ENCODE data around the gene TMPRSS9.
A peak's percentile ranks its signal among the peaks of the same experiment; 100 is the strongest.

Gene TMPRSS9

DNA sequence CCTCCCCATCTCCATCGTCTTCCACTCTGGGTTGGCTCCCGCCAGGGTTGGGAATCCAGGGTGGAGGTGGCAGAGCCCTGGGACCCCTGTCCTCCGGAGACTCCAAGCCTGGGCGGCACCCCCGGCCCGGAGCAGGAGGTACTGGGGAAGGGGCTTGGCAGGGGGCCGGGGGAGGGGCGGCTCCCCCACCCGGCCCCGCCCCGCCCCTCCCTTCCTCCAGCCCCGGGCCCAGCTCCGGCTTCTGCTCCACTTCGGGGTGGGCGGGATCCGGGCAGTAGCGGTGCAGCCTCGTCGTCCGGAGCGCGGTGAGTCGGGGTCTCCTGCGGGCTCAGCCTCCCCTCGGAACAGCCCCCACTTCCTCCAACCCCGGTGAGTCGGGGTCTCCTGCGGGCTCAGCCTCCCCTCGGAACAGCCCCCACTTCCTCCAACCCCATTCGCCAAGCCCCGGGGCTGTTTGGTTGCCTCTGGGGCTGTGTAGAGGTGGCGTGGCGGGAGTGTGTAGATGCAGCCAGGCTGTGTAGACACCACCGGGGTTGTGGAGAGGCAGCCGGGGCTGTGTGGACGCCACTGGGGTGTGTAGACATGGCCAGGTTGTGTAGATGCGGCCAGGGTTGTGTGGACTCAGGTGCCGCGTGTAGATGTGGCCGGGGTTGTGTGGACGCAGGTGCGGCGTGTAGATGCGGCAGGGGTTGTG lies at the start of gene TMPRSS9:
Gene TMPRSS9, plus strand, starts transcription at position 274 of the 694 bp plus-strand sequence. CDS start 29,521 bp downstream, outside the sequence.
- no peak for DNase-seq

DNA sequence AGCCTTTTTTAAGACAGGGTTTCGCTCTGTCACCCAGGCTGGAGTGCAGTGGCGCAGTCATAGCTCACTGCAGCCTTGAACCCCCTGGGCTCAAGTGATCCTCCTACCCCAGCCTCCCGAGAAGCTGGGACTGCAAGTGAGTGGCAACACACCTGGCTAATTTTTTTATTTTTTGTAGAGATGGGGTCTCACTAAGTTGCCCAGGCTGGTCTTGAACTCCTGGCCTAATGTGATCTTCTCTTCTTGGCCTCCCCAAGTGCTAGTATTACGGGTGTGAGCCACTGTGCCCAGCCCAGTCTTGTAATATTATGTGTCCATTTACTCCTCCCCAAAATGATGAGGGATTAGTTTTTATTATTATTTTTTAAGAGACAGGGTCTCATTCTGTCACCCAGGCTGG lies 49.0 kb upstream of the TMPRSS9 start:
- no peak for DNase-seq

DNA sequence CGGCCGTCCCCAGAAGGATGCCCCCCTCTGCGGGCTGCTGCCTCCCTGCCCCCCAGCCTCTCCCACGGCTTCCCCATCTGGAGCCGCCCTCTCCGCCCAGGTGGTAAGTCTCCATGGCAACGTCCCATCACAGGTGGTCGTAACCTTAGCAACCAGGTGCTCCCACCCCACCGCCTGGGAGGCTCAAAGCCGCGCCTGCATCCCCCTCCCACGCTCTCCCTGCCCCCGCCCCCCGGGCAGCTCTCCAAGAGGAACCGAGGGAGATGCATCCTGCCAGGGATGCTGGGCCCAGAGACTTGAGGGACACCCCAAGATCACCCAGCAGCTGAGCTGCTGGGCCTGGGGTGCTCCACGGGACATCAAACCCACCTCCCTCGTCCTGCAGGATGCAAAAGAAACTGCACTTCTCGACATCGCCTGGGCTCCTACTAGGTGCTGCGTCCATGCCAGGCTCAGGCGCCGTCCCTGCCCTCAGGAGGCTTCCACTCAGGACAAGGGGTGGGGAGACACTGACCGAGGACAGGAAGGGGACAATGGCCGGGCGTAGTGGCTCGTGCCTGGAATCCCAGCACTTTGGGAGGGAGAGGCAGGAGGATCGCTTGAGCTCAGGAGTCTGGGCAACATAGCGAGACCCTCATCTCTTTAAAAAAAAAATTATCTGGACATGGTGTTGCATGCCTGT lies 47.1 kb upstream of the TMPRSS9 start:
- no peak for DNase-seq

DNA sequence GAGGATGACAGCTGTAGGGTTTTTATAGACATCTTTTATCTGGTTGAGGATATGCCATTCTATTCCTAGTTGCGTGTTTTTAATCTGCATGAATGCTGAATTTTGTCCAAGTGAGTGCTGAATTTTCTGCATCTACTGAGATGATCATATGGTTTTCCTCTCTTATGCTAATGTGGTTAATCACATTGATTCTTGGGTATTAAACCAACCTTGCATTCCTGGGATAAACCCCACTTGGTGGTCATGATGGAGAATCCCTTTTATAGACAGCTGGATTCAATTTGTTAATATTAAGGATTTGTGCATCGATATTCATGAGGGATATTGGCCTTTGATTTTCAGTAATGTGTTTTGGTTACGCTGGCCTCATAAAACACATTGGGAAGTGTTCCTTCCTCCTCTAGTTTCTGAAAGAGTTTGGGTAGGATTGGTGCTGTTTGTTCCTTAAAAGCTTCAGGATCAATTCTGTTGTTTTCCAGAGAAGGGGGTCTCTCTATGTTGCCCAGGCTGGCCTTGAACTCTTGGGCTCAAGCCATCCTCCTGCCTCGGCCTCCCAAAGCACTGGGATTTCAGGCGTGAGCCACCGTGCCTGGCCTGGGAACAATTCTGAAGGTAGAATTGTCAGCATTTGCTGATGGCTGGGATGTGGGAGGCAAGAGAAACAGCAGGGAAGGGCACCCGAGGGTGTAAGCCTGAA lies 44.8 kb upstream of the TMPRSS9 start:
- no peak for DNase-seq

DNA sequence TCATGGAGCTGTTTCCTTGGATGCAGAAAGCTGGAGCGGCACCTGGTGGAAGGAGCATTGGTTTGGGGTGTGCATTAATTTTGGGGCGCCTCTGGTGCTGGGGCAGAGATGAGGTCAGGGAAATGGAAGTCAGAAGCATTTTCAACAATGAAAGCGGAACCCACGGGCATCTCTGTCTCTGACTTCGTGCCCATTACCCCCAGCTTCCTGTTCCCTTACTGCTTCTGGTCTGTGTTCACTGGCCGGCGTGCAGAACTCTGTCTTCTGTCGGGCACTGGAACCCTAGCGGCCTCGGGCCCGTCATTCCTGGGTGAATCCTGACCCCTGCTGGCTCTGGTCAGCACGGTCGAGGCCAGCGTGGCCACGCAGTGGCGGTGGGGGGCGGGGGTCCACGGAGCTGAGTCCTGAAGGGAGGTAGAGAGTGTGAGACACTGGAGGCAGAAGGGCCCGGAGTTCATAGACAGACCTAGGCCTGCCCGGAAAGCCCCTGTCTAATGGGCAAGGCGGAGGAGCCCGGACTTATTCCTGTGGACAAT lies 44.2 kb upstream of the TMPRSS9 start:
- no peak for DNase-seq

DNA sequence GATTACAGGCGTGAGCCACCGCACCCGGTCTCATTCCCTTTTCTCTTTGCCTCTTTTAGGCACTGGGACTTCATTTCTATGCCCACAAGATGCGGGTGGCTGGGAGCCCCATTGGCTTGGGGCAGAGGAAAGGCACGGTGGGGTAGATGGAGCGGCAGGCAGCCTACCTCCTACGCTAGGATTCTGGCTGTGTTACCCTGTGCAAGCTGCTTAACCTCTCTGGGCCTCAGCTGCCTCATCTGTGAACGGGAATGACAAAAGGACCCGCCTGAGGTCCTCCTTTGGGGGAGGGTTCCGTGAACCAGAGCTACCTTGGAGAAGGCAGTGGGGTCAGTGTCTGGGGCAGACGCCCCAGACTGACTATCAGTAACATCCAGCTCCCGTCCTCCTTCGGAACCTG lies 42.8 kb upstream of the TMPRSS9 start:
- DNase-seq: no peak

DNA sequence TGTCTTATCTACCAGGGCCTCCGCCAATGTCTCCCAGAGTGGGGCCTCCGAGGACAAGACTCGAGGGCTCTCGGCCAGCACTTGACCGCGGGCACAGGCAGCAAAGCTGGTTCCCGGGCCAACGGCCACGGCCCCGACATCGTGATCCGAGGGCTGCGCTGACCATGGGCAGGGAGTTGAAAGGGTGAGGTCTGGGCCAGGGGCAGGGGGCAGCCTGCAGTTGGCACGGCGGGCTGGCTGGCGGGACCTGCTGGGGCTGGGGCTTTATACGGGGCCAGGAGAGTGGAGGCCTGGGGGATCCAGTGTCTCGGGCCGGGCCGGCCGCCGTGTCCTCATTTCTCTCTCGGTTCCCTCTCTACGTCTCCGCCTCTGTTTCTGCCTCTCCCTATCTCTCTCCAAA lies 42.3 kb upstream of the TMPRSS9 start:
- DNase-seq: no peak

DNA sequence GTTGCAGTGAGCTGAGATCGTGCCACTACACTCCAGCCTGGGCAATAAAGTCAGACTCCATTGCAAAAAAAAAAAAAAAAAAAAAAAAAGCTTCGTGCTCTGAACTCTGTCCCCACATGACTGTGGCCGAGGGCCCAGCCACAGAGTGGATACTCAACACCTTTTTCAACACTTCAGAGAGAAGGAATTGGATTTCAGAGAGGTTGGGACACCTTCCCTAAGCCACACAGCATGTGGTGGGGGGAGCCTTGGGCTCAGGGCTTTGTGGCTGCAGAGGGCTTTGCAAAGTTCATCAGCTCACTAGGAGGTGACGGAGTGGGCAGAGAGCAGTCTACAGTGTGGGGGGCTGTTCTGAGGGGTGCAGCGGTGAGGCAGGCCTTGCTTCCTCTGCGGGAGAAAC lies 41.1 kb upstream of the TMPRSS9 start:
- DNase-seq: no peak

DNA sequence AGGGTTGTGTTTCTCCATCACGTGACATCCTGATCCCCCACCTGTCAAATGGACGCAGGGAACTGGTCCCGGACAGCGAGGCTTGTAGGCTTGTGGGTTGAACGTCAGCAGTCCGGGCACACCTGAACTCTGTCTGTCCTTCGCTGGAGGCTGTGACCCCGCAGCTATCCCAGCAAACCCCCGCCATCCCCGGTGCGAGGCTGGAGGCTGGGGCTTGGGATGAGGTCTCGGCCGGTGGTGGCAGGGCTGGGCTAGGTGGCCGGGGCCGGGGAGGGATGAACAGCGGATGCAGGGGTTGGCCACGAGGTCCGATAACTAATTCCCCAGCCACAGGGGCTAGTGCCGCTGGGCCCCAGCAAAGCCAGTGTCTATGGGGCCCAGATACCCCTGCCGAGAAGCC lies 40.5 kb upstream of the TMPRSS9 start:
- no peak for DNase-seq

DNA sequence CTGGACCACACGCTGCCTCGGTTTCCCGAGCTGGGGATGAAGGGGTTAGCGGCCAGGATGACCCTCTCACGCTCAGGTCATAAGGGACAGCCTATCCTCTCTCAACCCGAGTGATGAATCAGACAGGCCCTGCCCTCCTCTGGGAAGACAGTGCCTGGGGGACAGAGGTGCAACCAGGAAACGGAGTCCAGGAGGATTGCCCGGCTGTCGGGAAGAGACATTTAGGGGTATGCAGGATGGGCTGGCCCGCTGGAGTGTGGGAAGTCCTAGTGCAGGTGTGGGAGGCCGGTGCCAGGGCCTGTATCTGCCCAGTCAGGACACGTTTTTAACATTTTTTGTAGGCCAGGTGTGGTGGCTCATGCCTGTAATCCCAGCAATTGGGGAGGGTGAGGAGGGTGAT lies 40.0 kb upstream of the TMPRSS9 start:
- no peak for DNase-seq

DNA sequence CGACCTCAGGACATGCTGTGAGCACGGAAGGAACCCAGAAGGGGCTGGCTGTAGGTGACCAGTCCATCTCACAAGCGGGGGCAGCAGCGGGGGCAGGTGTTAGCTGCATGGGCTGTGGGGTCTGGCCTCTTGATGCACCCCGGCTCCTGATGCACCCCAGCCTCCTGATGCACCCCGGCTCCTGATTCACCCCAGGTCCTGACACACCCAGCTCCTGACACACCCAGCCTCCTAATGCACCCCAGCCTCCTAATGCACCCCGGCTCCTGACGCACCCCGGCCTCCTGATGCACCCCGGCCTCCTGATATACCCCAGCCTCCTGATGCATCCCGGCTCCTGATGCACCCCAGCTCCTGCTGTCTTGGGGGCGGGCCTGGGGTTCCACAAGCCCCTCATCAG lies 39.1 kb upstream of the TMPRSS9 start:
- DNase-seq: no peak

DNA sequence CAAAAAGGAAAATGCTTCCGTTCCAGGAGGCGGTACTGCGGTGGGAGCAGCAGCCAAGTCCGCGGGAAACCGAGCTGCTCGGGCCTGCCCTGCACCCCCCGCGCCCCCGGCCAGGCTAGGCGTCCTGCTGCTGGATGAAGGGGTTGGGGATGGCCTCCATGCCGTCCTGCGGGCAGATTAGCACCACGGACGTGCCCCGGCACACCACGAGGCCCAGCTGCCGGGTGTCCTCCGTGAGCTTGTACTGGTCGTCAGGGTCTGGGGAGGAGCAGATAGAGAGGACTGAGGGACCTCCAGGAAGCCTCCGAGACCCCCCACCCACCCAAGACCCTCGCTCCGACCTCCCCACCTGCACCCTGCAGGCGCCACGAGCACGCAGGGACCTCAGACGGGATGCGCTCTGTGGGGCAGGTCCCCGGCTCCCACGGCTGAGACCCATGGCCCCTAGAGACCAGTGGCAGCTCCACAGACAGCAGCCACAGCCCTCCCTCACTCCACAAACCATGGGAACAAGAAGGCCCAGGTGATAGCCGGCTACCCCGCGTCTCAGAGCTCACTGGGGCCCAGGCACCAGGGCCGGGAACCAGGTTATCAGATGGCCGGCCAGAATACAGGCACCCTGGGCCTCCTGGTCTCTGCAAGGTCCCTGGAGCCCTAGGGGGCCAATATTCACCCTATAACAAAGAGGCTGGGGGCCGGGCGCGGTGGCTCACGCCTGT lies 38.3 kb upstream of the TMPRSS9 start:
- no peak for DNase-seq

DNA sequence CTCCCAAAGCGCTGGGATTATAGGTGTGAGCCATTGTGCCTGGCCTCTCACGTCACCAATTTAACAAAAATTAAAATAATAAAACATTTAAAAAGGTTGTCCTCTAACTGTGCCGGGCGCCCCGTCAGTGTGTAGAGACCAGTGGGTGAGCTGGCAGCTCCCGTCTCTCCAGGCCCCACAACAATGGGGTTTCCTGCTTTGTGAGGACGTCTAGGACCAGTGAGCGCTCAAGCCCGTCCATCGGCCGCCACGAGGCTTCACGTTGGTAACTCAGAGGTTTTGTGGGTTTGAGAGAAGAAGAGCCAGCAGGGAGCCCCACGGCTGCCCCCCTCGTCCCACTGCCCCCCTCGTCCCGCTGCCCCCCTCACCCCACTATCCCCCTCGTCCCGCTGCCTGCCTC lies 36.4 kb upstream of the TMPRSS9 start:
- no peak for DNase-seq

DNA sequence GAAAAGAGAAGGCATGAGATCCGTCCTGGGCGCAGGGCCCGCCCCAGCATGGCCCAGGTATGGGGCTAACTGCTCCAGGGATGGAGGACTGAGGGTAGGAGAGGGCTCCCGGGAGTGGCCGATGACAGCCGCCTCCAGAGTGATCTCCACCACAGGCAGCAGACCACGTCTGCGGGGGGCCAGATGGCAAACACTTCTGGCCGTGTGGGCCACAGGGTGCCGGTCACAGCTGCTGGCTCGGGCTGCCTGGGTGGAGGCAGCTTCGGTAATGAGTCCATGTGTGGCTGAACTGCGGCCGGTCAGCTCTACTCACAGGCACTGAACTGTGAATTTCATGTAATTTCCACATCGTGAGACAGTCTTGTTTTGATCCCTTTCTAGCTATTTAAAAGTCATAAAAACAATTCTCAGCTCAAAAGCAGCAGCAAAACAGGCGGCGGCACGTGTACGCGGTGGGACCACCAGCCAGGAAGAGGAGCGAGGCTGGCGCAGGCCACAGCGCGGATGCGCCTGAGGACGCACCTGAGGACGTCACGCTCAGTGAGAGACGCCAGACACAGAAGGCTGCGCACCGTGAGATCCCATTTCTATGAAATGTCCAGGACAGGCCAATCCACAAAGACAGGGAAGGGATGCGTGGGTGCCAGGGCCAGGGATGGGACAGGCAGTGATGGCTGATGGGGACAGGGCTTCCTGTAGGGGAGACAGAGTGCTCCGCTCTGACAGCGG lies 35.7 kb upstream of the TMPRSS9 start:
- DNase-seq: no peak

DNA sequence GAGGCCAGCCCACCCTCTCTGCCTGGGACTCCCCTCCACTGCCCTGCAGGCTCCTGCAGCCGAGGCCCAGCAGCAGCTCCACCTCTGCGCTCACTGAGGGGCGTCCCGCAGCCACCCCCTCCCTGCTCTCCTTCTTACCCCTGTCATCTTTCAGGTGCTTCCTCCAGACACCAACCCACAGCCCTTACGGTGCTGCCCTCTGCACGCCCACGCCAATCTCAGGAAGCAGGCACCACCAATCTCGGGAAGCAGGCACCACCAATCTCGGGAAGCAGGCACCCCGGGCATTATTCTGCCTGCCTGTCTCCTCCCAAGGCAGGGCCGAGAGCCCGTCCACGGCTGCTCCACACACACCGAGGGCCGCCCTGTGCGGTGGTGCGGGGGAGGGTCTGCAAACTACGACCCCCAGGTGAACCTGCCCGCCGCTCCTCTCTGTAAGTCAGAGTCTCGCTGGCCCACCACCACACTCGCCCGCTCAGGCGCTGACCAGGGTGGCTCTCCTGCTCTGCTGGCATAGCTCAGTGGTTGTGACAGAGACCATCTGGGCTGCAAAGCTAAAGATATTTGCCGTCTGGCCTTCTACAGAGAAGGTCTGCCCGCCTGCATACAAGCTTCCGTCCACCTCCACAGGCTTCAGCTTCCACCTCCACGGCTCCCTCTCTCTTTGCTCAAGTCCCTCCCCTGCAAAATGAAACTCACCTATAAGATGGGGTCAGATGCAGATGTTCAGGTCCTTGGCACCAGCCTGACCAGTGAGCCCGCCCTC lies 34.6 kb upstream of the TMPRSS9 start:
- no peak for DNase-seq

DNA sequence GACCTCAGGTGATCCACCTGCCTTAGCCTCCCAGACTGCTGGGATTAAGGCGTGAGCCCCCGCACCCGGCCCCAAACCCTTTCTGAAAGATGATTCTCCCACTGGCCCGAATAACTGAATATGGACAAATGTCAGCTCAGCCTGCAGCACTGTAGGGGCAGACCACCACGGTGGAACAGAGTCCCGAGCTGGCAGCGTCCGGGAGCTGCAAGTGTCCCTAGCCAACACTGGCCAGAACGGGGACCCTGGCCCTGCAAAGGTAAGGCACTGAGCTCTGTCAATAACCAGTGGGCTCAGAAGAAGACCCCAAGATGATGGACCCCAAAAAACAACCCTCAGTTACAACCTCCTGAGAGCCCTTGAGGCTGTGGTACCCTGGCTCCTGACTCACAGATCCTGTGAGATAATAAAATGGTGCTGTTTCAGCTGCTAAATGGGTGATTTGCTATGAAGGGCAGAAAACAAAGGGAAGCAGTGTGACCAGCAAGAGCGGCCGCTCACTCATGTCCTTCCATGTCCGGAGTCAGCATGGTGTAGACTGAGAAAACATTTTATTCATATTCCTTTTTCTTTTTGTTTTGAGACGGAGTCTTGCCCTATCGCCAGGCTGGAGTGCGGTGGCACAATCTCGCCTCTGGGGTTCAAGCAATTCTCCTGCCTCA lies 33.2 kb upstream of the TMPRSS9 start:
- DNase-seq: no peak

DNA sequence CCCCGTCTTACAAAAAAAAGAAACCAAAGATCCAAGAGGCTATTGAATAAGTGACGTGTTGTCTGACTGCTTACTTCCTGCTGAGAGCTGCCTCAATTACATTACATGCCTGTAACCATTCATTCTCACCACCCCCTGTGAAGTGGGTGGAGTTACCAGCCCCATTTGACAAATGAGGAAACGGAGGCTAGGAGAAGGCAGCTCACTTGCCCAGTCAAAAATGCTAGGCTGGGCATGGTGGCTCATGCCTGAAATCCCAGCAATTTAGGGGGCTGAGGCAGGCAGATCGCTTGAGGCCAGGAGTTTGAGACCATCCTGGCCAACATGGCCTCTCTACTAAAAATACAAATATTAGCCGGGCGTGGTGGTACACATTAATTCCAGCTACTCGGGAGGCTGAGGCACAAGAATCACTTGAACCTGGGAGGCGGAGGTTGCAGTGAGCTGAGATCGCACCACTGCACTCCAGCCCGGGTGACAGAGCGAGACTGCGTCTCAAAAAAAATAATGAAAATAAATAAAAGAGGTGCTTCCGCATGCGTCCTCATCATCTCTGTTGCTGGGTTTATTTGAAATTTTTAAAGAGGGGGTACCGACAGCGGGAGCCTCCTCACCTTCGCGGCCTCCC lies 32.2 kb upstream of the TMPRSS9 start:
- no peak for DNase-seq

DNA sequence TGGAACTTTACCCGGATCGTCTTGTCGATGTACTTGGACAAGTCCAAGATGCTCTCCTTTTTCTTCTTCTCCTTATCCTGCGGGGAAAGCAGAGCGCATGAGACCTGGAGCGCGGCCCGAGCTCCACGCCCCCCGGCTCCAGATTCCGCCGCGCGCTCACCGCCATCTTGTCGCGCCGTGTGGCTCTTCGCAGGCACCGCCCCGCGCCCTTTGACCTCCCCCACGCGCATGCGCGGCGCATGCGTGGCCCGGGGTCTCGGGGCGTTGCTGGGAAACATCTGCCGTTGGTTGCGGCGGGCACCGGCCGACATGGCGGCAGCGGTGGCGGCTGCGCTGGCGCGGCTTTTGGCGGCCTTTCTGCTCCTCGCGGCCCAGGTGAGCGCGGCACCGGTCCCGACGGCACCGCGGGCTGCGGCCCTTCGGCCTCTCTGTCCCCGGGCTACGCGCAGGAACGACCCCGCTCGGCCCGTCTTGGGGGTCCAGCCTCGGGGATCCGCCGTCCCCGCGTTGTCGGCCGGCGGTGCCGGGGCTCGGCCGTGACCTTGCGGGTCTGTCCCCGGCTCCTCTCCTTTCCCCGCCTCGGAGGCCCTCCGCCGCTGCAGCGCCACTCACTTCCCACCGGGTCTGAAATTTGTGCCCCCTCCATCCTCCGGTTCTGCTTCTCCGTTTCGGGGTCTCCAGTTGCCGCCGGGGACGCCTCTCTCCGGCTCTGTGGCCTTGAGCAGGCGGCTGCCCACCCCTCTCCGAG lies 31.5 kb upstream of the TMPRSS9 start, which contains the start of the genes LSM7 and SPPL2B:
Gene LSM7, minus strand, starts transcription at position 186 of the 748 bp plus-strand sequence. Its CDS starts 20 bp downstream, at position 166.
Gene SPPL2B, plus strand, starts transcription at position 284 of the 748 bp plus-strand sequence. Its CDS starts 26 bp downstream, at position 310.
- DNase-seq: peak; percentile 83 to 90 (median 88)

DNA sequence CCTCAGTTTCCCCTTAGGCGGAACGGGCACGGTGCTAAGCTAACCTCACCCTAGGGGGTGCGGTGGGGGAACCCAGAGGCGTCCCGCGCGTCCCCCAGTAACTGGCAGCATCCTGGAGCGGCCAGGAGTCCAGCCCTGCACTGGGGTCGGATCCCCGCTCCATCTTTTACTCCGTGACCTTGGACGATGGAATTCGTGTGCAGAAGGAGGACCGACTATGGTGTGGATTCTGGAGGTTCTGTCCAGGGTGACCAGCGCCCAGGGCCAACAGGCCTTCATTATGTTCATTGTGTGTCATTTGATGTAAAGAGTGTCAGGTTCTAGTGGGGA lies 31.0 kb upstream of the TMPRSS9 start:
- DNase-seq: no peak

DNA sequence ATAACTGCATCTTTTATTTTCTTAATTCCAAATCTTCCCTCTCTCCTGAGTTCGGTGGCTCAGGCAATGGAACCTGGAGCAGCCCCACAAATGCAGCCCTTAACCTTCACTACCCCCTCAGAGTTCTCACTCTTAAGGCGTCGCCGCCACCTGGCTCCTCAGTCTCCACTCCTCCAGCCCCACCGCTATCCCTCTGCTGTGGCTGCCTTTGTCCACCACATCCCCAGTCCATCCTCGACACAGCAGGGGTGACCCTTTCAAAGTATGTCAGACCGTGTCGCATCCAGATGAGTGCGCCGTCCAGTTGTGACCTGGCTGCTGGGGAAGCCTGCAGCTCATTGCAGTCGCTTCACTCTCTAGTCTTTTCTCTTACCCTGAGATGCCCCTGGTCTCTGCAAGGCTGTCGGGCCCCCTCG lies 30.6 kb upstream of the TMPRSS9 start:
- DNase-seq: no peak

Measured in activated naive CD4-positive, alpha-beta T cell (primary cell).